ENCODE results near the gene CATSPER1. TPM values are rescaled to one million over a fixed set of nuclear protein-coding genes. Genes with fewer than 3 reads are reported as not detected.

Gene CATSPER1
- total RNA-seq, 2 donors from 2014 or later, result 0.26 TPM; not detected in 1

DNA sequence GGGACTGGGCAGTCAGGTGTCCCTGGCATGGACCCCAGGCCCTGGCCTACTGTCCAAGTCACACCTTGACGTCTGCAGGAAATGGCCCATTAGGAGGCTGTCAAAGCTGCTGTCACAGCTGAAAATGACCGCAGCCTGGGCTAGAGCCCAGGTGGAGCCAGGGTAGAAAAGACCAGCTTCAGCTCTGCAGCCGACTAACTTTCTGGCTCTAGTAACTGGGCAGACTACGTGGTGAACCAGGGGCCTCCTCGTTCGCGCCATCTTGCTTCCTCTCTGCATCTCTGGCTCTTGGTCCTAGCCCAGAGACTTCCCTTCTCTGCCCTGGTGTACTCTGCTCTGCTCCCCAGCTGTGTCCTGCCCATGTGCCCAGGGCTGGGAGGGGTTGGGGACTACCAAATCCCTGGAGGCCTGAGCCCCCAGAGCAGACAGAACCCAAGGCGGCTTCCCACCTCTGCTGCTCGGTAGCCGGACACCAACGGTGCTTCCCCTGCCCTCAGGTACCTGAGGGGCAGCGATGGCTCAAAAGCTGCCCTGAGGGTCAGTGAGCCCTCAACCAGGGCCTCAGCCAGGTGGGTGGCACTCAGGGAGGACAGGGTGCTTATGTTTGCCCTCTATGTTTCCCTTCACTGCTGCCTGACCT is 45.1 kb downstream of the CATSPER1 start:
- no peak for ATAC-seq
- no peak for DNase-seq
- intact Hi-C loops (cut with DNase I), result loop anchor here (10.0 kb wide), 2 partner anchors 206 to 276 kb away; no protein-coding TSS in a partner anchor

- ATAC-seq (no peak), DNase-seq (no peak)
- intact Hi-C loops (cut with DNase I), result no loop called here
Observed at GRCh38 chr11:65979261-65979759, 47.0 kb downstream of the CATSPER1 start.

- DNase-seq, result no peak
- intact Hi-C loops (cut with DNase I), result no loop called here
- no peak for ATAC-seq
Observed at GRCh38 chr11:65978391-65979238, 47.7 kb downstream of the CATSPER1 start.

GRCh38 chr11:65977621-65978390 is 48.5 kb downstream of the CATSPER1 start:
- DNase-seq, result no peak
- intact Hi-C loops (cut with DNase I), result no loop called here
- no peak for ATAC-seq

- intact Hi-C loops (cut with DNase I), result no loop called here
- no peak for DNase-seq
- ATAC-seq, result no peak
Observed at GRCh38 chr11:65976216-65977176, 49.8 kb downstream of the CATSPER1 start.

GRCh38 chr11:65975771-65976170 is 50.5 kb downstream of the CATSPER1 start:
- intact Hi-C loops (cut with DNase I), result no loop called here
- no peak for ATAC-seq
- DNase-seq, result no peak

GRCh38 chr11:65973439-65974110 is 52.7 kb downstream of the CATSPER1 start:
- no peak for DNase-seq
- ATAC-seq, result no peak
- intact Hi-C loops (cut with DNase I), result no loop called here

DNA sequence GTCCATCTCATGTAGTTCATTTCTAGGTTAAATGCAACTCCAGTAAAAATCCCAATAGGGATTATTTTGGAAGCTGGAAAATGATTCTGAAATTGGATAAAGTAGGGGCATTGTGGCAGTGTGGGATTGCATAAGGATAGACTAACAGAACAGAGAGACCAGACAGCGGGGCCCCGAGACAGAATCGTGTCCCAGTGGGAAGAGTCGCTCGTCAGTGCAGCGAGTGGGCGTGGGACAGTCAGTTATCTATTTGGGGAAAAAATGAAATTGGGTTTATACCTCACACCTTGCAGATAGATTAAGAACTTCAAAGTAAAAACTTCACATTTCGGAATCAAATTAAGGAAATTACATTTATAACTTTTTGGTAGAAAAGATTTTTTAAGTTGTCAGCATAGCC is 54.2 kb downstream of the CATSPER1 start:
- DNase-seq (no peak), ATAC-seq (no peak)
- intact Hi-C loops (cut with DNase I), result no loop called here

DNA sequence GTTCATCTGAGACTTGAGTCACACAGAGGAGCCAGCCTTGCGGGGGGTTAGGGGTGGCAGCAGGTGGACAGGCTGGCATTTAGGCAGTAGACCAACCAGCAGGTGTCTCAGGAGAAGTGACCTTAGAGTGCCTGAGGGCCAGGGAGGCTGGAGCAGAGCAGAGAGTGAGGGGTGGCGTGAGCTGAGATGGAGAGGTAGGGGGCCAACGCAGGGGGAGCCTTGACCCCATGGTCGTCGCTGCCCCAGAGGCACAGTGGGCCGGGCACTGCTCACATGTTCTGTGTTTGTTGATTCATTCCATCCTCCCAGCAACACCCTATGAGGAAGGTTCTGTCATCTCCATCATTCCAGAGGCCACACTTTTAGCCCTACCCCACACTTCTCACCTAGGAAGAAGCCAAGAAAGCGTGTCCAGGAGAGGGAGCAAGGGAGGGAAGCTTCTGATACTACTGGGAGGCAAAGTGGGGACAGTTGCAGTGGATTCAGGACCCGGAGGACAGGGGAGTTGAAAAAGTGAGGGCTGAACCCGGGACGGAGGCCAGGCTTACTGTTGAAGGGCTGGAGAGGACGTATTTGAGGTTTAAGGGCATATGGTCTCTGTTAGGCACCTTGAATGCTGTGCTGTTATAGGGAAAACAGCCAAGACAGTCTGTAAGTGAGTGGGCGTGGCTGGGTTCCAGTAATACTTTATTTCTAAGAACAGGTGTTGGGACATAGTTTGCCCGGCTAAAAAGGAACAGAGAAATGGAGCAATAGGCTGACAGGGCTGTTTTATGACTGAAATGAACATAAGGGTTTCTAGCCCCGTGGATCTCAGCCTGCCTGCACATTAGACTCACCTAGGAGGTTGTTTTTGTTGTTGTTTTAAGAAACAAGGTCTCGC is 57.4 kb downstream of the CATSPER1 start:
- ATAC-seq (no peak), DNase-seq (no peak)
- intact Hi-C loops (cut with DNase I), result loop anchor here in 1 of 2 donors (10.0 kb wide), 1 partner anchor 84 kb away; the partner anchor contains the start of gene FIBP

DNA sequence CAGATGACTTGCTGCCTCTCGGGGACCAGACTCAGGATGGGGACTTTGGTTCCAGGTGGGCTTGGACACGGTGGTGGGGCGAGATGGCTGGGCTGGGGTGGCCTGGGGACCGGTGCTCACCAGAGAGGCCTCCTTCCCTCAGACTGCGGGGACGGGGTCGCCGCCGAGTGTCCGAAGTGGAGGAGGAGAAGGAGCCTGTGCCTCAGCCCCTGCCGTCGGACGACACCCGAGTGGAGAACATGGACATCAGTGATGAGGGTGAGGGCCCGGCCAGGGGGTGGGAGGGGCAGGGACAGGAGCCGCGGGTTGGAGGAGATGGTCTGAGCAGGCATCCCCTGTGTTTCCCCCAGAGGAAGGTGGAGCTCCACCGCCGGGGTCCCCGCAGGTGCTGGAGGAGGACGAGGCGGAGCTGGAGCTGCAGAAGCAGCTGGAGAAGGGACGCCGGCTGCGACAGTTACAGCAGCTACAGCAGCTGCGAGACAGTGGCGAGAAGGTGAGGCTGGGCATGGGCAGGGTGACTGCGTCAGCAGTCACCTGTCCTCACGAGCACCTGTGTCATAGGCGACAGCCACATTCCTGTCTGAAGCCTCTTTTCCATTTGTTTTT is 58.8 kb downstream of the CATSPER1 start:
- DNase-seq, result no peak
- intact Hi-C loops (cut with DNase I), result loop anchor here in 1 of 2 donors (10.0 kb wide), 1 partner anchor 83 kb away; the partner anchor contains the start of gene FIBP
- no peak for ATAC-seq

Other genes starting within 250 kb of the CATSPER1 start
- 10 to 100 TPM in 1 of 2 donors, 1 to 10 TPM in 1; 9.2 to 15.0 TPM for gene AP5B1, start 245.5 kb downstream of the CATSPER1 start, total RNA-seq
- gene OVOL1, start 239.4 kb downstream of the CATSPER1 start, total RNA-seq, result not detected
- gene SNX32, start 192.5 kb downstream of the CATSPER1 start, total RNA-seq, result not detected
- gene CFL1, start 168.3 kb downstream of the CATSPER1 start, total RNA-seq, result 100 to 1,000 TPM; 439 to 554 TPM
- gene MUS81, start 166.0 kb downstream of the CATSPER1 start, total RNA-seq, result 10 to 100 TPM; 36.1 to 37.6 TPM
- 100 to 1,000 TPM in 1 of 2 donors, 10 to 100 TPM in 1; 98.0 to 103 TPM for gene EFEMP2, start 153.7 kb downstream of the CATSPER1 start, total RNA-seq
- 1 to 10 TPM in 1 of 2 donors, under 1 TPM in 1; 0.99 to 2.7 TPM for gene CTSW, start 146.6 kb downstream of the CATSPER1 start, total RNA-seq
- gene FIBP, start 138.0 kb downstream of the CATSPER1 start, total RNA-seq, result 10 to 100 TPM; 37.8 to 44.3 TPM
- gene CCDC85B, start 135.8 kb downstream of the CATSPER1 start, total RNA-seq, result 10 to 100 TPM; 45.8 to 63.5 TPM
- 10 to 100 TPM in 1 of 2 donors, 1 to 10 TPM in 1; 1.3 to 11.1 TPM for gene FOSL1, start 126.1 kb downstream of the CATSPER1 start, total RNA-seq
- gene C11orf68, start 107.4 kb downstream of the CATSPER1 start, total RNA-seq, result 10 to 100 TPM; 29.9 to 31.8 TPM
- gene DRAP1, start 107.1 kb downstream of the CATSPER1 start, total RNA-seq, result 10 to 100 TPM; 80.6 to 86.8 TPM
- gene TSGA10IP, start 81.0 kb downstream of the CATSPER1 start, total RNA-seq, result not detected
- gene SART1, start 64.7 kb downstream of the CATSPER1 start, total RNA-seq, result 10 to 100 TPM; 31.2 to 31.6 TPM
- gene EIF1AD, start 24.3 kb downstream of the CATSPER1 start, total RNA-seq, result 10 to 100 TPM; 20.7 to 25.1 TPM
- 100 to 1,000 TPM; 186 to 209 TPM for gene BANF1, start 24.0 kb downstream of the CATSPER1 start, total RNA-seq
- gene CST6, start 14.5 kb downstream of the CATSPER1 start, total RNA-seq, result 1 to 10 TPM in 1 of 2 donors, under 1 TPM in 1; 0.91 to 2.6 TPM
- 1 to 10 TPM; 7.8 to 9.8 TPM for gene GAL3ST3, start 22.7 kb upstream of the CATSPER1 start, total RNA-seq
- gene SF3B2, start 25.9 kb upstream of the CATSPER1 start, total RNA-seq, result 100 to 1,000 TPM in 1 of 2 donors, 10 to 100 TPM in 1; 78.7 to 101 TPM
- 10 to 100 TPM; 51.6 to 74.4 TPM for gene PACS1, start 43.8 kb upstream of the CATSPER1 start, total RNA-seq
- 10 to 100 TPM; 25.8 to 32.1 TPM for gene KLC2, start 231.2 kb upstream of the CATSPER1 start, total RNA-seq
- gene RAB1B, start 242.2 kb upstream of the CATSPER1 start, total RNA-seq, result 100 to 1,000 TPM; 114 to 115 TPM

Data from left cardiac atrium (tissue), 4 donors.